Raji (cell line): ENCODE results near the gene STX11.

ENCODE experiments used
- POLR2A ChIP-seq: IDR thresholded peaks from 2 replicates; pipeline ENCODE4 v1.6.1; 2011; ENCODE audit warnings: low read depth, low read length, control low read depth; ENCODE audit not compliant: insufficient read depth

STX11 gene

GRCh38 chr6:144215932-144216667 is 65.8 kb downstream of the STX11 start:
- 0 out of 2 replicates have a peak, but pooled peaks have one; percentile 23 for TF ChIP-seq POLR2A

GRCh38 chr6:144216668-144217218 is 66.4 kb downstream of the STX11 start:
- no peak for TF ChIP-seq POLR2A

- TF ChIP-seq POLR2A: no peak
Measured at GRCh38 chr6:144217264-144217663, 66.9 kb downstream of the STX11 start.

- no peak for TF ChIP-seq POLR2A
Measured at GRCh38 chr6:144217797-144218196, 67.5 kb downstream of the STX11 start.

- no peak for TF ChIP-seq POLR2A
Measured at GRCh38 chr6:144219056-144219685, 68.9 kb downstream of the STX11 start.

DNA sequence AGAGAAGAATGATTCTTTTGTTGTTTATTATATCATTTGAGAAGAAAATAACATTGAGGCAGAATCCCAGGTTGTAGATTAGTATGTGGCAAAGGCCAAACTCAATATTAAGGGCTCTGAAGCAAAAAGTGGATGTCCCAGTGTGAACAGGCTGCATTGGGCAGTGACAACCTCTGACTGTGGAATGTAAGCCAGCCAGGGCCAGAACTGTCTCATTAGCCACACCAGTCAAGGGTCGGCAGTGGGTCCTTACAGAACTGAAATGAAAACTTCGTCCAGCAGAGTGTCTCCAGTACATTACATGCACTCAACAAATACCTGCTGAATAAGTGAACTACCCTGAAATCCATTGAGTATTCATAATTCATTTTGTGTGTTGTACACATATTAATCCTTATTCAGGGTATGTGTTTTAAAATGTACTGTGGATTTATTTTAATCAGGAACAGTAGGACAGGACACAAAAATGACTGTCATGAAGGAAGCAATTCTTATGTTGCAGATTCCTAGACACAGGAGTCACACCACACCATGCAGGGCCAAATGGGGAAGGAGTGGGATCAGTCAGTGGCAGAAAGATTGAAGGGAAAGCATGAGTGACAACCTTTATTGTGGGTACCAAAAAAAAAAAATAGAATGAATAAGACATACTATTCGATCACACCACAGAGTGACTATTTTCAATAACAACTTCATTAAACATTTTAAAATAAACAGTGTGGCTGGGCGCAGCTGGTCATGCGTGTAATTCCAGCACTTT is 69.9 kb downstream of the STX11 start:
- no peak for TF ChIP-seq POLR2A

- no peak for TF ChIP-seq POLR2A
Measured at GRCh38 chr6:144223686-144224085, 73.4 kb downstream of the STX11 start.

- TF ChIP-seq POLR2A: no peak
Measured at GRCh38 chr6:144231721-144232120, 81.4 kb downstream of the STX11 start.

- TF ChIP-seq POLR2A: no peak
Measured at GRCh38 chr6:144232176-144232831, 82.0 kb downstream of the STX11 start.

DNA sequence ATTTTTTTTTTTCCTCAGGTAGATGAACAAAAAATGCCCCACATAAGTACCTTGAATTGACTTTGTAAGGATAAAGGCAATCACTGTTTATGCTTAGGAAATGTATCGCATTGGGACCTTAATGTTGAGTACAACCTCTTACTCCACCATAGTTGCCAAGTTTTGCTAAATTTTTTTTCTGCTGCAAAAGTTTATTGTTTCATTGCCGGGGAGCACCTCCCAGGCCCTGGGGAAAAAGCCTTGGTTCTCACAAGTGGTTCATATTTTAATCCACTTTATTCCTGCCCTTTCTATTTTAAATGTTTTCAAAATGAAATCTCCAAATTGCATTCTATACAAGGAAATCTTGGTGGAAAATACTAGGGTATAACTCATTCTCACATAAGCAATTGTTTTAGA is 82.5 kb downstream of the STX11 start:
- TF ChIP-seq POLR2A: no peak

DNA sequence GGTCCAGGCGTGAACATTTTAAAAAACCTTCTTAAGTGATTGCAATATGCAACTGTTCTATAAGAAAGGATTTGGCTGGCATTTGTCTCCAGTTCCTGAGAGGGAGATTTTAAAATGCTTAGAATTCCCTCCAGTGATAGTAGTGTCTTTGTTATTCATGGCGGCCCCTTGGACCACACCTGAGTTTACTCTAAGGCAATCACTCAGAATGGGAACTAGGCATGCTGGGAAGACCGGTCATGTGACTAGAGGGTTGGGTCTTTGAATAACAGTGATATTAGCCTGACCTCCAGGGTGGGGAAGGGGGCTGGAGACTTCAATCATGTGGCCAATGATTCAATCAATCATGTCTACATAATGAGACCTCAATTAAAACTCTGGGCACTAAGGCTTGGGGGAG is 84.1 kb downstream of the STX11 start:
- no peak for TF ChIP-seq POLR2A

GRCh38 chr6:144234935-144235334 is 84.6 kb downstream of the STX11 start:
- TF ChIP-seq POLR2A: no peak
